Natural killer cell treated with Interleukin-12 subunit alpha and Interleukin-12 subunit beta and Interleukin-15 and Interleukin-18, amount 100 ng/mL, for 72 hours (primary cell): ENCODE measurements around the gene TMEM204. TPM values are rescaled to one million over a fixed set of nuclear protein-coding genes. Genes with fewer than 3 reads are reported as not detected.

Experiments used
- ATAC-seq, 2 donors: fragments of 150-1000 bp; cut with Tn5 transposase in 1 of 2; sonication (Bioruptor Pico), chemical (Tn5 transposase) in 1 of 2; 2 replicates each; pipeline ENCODE4 v1.10.0; 2021
- DNase-seq: peaks from one replicate; pipeline ENCODE4 v3.0.0; 2022; ENCODE audit warnings: low spot score
- H3K27ac Mint-ChIP-seq, 2 donors: 1 replicate in 1 of 2; 2 replicates in 1 of 2; pipeline ENCODE4 v1.8.0; 2022; ENCODE audit warnings: mixed read lengths in 2 of 2, mild to moderate bottlenecking in 1 of 2, moderate library complexity in 1 of 2
- H3K27me3 Mint-ChIP-seq, 2 donors: 1 replicate in 1 of 2; 2 replicates in 1 of 2; pipeline ENCODE4 v1.8.0; 2022; ENCODE audit warnings: mixed read lengths in 2 of 2
- H3K36me3 Mint-ChIP-seq: one replicate; pipeline ENCODE4 v1.8.0; 2022; ENCODE audit warnings: mixed read lengths
- H3K4me1 Mint-ChIP-seq, 2 donors: 1 replicate in 1 of 2; 2 replicates in 1 of 2; pipeline ENCODE4 v1.8.0; 2022; ENCODE audit warnings: low read depth in 2 of 2, mixed read lengths in 2 of 2, mild to moderate bottlenecking in 1 of 2
- H3K4me3 Mint-ChIP-seq: one replicate; pipeline ENCODE4 v1.8.0; 2022; ENCODE audit warnings: mixed read lengths
- H3K9me3 Mint-ChIP-seq: 2 replicates; pipeline ENCODE4 v1.8.0; 2022; ENCODE audit warnings: mixed read lengths
- total RNA-seq, 2 donors: library from RNA; stranded (reverse); gene quantifications; one replicate each; pipeline ENCODE4 v1.2.3, GENCODE V29; 2022

The TMEM204 gene
- total RNA-seq = 10 to 100 TPM in 1 of 2 donors, 1 to 10 TPM in 1; 2.8 to 10.7 TPM

GRCh38 chr16:1533443-1533951, at the start of gene TMEM204:
TSS of gene TMEM204 (plus strand) at chr16:1533666. CDS start at chr16:1534276, 610 bp downstream.
- Mint-ChIP-seq H3K27ac (peak within 1 kb of the TSS; percentile 79 to 80), H3K4me3 (peak within 1 kb of the TSS; percentile 96), H3K9me3 (no peaks in the 10 kb centered on the region), H3K27me3 (no peaks in the 10 kb centered on the region), H3K36me3 (no peaks in the 10 kb centered on the region), H3K4me1 (peaks cover 24 to 29% of the 10 kb centered on the region in 2 donors)
- ATAC-seq (peak; percentile 56 to 62), DNase-seq (no peak)

- ATAC-seq = no peak
- Mint-ChIP-seq H3K27me3 (no peaks in the 10 kb centered on the region), H3K36me3 (no peaks in the 10 kb centered on the region), H3K9me3 (no peaks in the 10 kb centered on the region), H3K27ac (no peak overlapping the region), H3K4me1 (no peaks in the 10 kb centered on the region), H3K4me3 (no peak overlapping the region)
- DNase-seq = no peak
Measured at GRCh38 chr16:1485847-1486496, 47.5 kb upstream of the TMEM204 start.

- H3K4me3 Mint-ChIP-seq = no peak overlapping the region
- ATAC-seq = no peak
- no peak overlapping the region for H3K27ac Mint-ChIP-seq
- no peaks in the 10 kb centered on the region for H3K9me3 Mint-ChIP-seq
- H3K36me3 Mint-ChIP-seq = no peaks in the 10 kb centered on the region
- H3K4me1 Mint-ChIP-seq = no peaks in the 10 kb centered on the region
- DNase-seq = peak; percentile 61
- H3K27me3 Mint-ChIP-seq = no peaks in the 10 kb centered on the region
Measured at GRCh38 chr16:1486551-1487390, 46.7 kb upstream of the TMEM204 start.

- H3K27ac Mint-ChIP-seq = no peak overlapping the region
- peaks cover 2% of the 10 kb centered on the region in 2 donors for H3K4me1 Mint-ChIP-seq
- no peaks in the 10 kb centered on the region for H3K36me3 Mint-ChIP-seq
- no peaks in the 10 kb centered on the region for H3K27me3 Mint-ChIP-seq
- ATAC-seq (peak in 1 of 2 donors; percentile 17), DNase-seq (peak; percentile 57)
- H3K9me3 Mint-ChIP-seq = no peaks in the 10 kb centered on the region
- no peak overlapping the region for H3K4me3 Mint-ChIP-seq
Measured at GRCh38 chr16:1487395-1488053, 45.9 kb upstream of the TMEM204 start.

GRCh38 chr16:1488054-1488601, 45.3 kb upstream of the TMEM204 start:
- ATAC-seq = no peak
- no peaks in the 10 kb centered on the region for H3K9me3 Mint-ChIP-seq

GRCh38 chr16:1488619-1489018, 44.8 kb upstream of the TMEM204 start, which contains the start of gene PTX4:
TSS of gene PTX4 (minus strand) at chr16:1488944. CDS start at chr16:1488909, 35 bp downstream.
- H3K27me3 Mint-ChIP-seq = no peaks in the 10 kb centered on the region
- no peak within 1 kb of the TSS for H3K4me3 Mint-ChIP-seq
- H3K9me3 Mint-ChIP-seq = no peaks in the 10 kb centered on the region
- DNase-seq (no peak), ATAC-seq (no peak)
- H3K27ac Mint-ChIP-seq = no peak within 1 kb of the TSS
- peaks cover 7 to 8% of the 10 kb centered on the region in 2 donors for H3K4me1 Mint-ChIP-seq
- H3K36me3 Mint-ChIP-seq = no peaks in the 10 kb centered on the region

More at GRCh38 chr16:1488054-1488601, 45.3 kb upstream of the TMEM204 start:
- Mint-ChIP-seq H3K4me3 (no peak overlapping the region), H3K27me3 (no peaks in the 10 kb centered on the region), H3K27ac (no peak overlapping the region), H3K36me3 (no peaks in the 10 kb centered on the region), H3K4me1 (peaks cover 7 to 8% of the 10 kb centered on the region in 2 donors)
- DNase-seq = peak; percentile 49

- Mint-ChIP-seq H3K4me3 (no peak overlapping the region), H3K27me3 (no peaks in the 10 kb centered on the region), H3K4me1 (peaks cover 7 to 8% of the 10 kb centered on the region in 2 donors), H3K9me3 (no peaks in the 10 kb centered on the region), H3K27ac (no peak overlapping the region), H3K36me3 (no peaks in the 10 kb centered on the region)
- DNase-seq (peak; percentile 56), ATAC-seq (no peak)
Measured at GRCh38 chr16:1489077-1489476, 44.4 kb upstream of the TMEM204 start.

GRCh38 chr16:1491327-1491726, 42.1 kb upstream of the TMEM204 start:
- peak overlapping the region; percentile 22 for H3K4me3 Mint-ChIP-seq

GRCh38 chr16:1492082-1492922, 41.2 kb upstream of the TMEM204 start:
- H3K27me3 Mint-ChIP-seq = no peaks in the 10 kb centered on the region
- no peaks in the 10 kb centered on the region for H3K9me3 Mint-ChIP-seq
- H3K4me3 Mint-ChIP-seq = peak overlapping the region; percentile 88
- no peak for ATAC-seq
- H3K4me1 Mint-ChIP-seq = peaks cover 7 to 8% of the 10 kb centered on the region in 2 donors
- DNase-seq = no peak
- peak overlapping the region; percentile 88 to 93 for H3K27ac Mint-ChIP-seq
- H3K36me3 Mint-ChIP-seq = no peaks in the 10 kb centered on the region

More at GRCh38 chr16:1491327-1491726, 42.1 kb upstream of the TMEM204 start:
- Mint-ChIP-seq H3K9me3 (no peaks in the 10 kb centered on the region), H3K36me3 (no peaks in the 10 kb centered on the region), H3K4me1 (peaks cover 7 to 8% of the 10 kb centered on the region in 2 donors), H3K27me3 (no peaks in the 10 kb centered on the region), H3K27ac (no peak overlapping the region)
- ATAC-seq (no peak), DNase-seq (no peak)

GRCh38 chr16:1492923-1493745, 40.3 kb upstream of the TMEM204 start, which contains the start of gene TELO2:
TSS of gene TELO2 (plus strand) at chr16:1493360. CDS start at chr16:1494282, 922 bp downstream.
- H3K36me3 Mint-ChIP-seq = no peaks in the 10 kb centered on the region
- H3K4me1 Mint-ChIP-seq = peaks cover 7 to 8% of the 10 kb centered on the region in 2 donors
- H3K27ac Mint-ChIP-seq = peak within 1 kb of the TSS; percentile 88 to 93
- ATAC-seq (peak; percentile 90 to 95), DNase-seq (peak; percentile 90)
- H3K9me3 Mint-ChIP-seq = no peaks in the 10 kb centered on the region
- no peaks in the 10 kb centered on the region for H3K27me3 Mint-ChIP-seq
- H3K4me3 Mint-ChIP-seq = peak within 1 kb of the TSS; percentile 88

DNA sequence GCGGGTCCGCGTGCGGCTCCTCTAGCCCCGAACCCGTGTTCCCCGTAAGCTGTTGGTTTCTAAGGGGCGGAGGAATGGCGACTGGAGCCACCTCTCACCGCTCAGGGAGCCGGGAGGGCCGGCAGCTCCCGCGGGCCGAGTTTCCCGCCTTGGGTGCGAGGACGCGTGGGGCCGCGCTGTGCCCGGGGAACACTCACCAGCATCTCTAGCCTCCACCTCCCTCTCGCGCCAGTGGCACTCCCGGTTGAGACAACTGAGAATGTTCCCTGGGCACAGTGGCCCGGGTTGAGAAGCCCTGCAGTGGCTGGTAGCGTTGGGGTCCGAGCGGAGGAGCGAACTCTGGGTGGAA, 39.7 kb upstream of the TMEM204 start:
- no peaks in the 10 kb centered on the region for H3K27me3 Mint-ChIP-seq
- peak; percentile 22 to 29 for ATAC-seq
- no peaks in the 10 kb centered on the region for H3K36me3 Mint-ChIP-seq
- H3K4me3 Mint-ChIP-seq = peak overlapping the region; percentile 88
- H3K9me3 Mint-ChIP-seq = no peaks in the 10 kb centered on the region
- DNase-seq = peak; percentile 60
- H3K4me1 Mint-ChIP-seq = peaks cover 7 to 8% of the 10 kb centered on the region in 2 donors
- peak overlapping the region in 1 of 2 donors; percentile 88 for H3K27ac Mint-ChIP-seq

DNA sequence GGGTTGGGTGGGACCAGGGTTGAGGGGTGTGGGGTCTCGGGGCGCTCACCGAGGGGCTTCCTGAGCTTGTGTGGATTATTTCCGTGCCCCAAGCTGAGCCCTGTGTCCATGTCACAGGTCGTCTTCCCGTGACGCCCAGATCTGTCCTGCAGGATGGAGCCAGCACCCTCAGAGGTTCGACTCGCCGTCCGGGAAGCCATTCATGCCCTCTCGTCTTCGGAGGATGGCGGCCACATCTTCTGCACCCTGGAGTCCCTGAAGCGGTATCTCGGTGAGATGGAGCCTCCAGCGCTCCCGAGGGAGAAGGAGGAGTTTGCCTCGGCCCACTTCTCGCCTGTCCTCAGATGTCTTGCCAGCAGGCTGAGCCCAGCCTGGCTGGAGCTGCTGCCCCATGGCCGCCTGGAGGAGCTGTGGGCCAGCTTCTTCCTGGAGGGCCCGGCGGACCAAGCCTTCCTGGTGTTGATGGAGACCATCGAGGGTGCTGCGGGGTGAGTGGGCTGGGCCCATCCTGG, 39.3 kb upstream of the TMEM204 start:
- DNase-seq (peak; percentile 57), ATAC-seq (no peak)
- Mint-ChIP-seq H3K36me3 (no peaks in the 10 kb centered on the region), H3K4me3 (peak overlapping the region; percentile 88), H3K9me3 (no peaks in the 10 kb centered on the region), H3K27ac (peak overlapping the region in 1 of 2 donors; percentile 88), H3K27me3 (no peaks in the 10 kb centered on the region), H3K4me1 (peaks cover 7 to 8% of the 10 kb centered on the region in 2 donors)
